ENCODE results near the gene ARMC6. TPM values are rescaled to one million over a fixed set of nuclear protein-coding genes. Genes with fewer than 3 reads are reported as not detected.

Gene ARMC6
- total and polyA plus RNA-seq, 2 experiments from 2014 or later, result 23.9 to 45.0 TPM

- no peaks in the 10 kb centered on the region for H3K9me2 ChIP-seq (ENCODE audit: insufficient read depth)
- no peaks in the 10 kb centered on the region for H3K9me3 ChIP-seq (ENCODE audit: low read depth)
- no peak overlapping the region for H2AFZ ChIP-seq
- H3K4me2 ChIP-seq (ENCODE audit: unreplicated experiment), result no peak overlapping the region
- no peak overlapping the region for H3K4me3 ChIP-seq
- no peak overlapping the region for H3K9ac ChIP-seq
- H4K20me1 ChIP-seq (ENCODE audit: insufficient read depth), result no peaks in the 10 kb centered on the region
- H3K79me2 ChIP-seq (ENCODE audit: insufficient read depth), result no peaks in the 10 kb centered on the region
- H3K4me1 ChIP-seq (ENCODE audit: insufficient read depth), result peaks cover 8% of the 10 kb centered on the region
- WGBS, 2 experiments (ENCODE audit: low coverage in 1 of 2, low lambda C conversion rate in 2 of 2, missing lambda C conversion rate in 2 of 2), result 35 to 37% methylated on average over 11 of the region's 11 CpGs
- no peaks in the 10 kb centered on the region for H3K36me3 ChIP-seq (ENCODE audit: low read depth)
- no peak overlapping the region for H3K27ac ChIP-seq
- H3F3A ChIP-seq (ENCODE audit: insufficient read depth), result no peaks in the 10 kb centered on the region
- H3K27me3 ChIP-seq (replicated peaks; ENCODE audit: insufficient read depth), result no peaks in the 10 kb centered on the region
- DNase-seq, result no peak
- no peak for TF ChIP-seq EZH2 (IDR thresholded peaks at IDR 0.05; ENCODE audit: insufficient read depth, poor library complexity, severe bottlenecking)
- TF ChIP-seq EZH2phosphoT487 (IDR thresholded peaks at IDR 0.05; ENCODE audit: insufficient read depth, low read depth), result no peak
- in situ Hi-C loops (cut with MboI), result no loop called here
These were observed 35.6 kb downstream of the ARMC6 start for GRCh38 chr19:19068659-19069654.

GRCh38 chr19:19071897-19072296, 38.5 kb downstream of the ARMC6 start:
- no peaks in the 10 kb centered on the region for H3K79me2 ChIP-seq (ENCODE audit: insufficient read depth)
- H3K9ac ChIP-seq, result no peak overlapping the region
- H3K36me3 ChIP-seq (ENCODE audit: low read depth), result no peaks in the 10 kb centered on the region
- H3K9me2 ChIP-seq (ENCODE audit: insufficient read depth), result no peaks in the 10 kb centered on the region
- no peaks in the 10 kb centered on the region for H3K9me3 ChIP-seq (ENCODE audit: low read depth)
- H3K27ac ChIP-seq, result no peak overlapping the region
- H3F3A ChIP-seq (ENCODE audit: insufficient read depth), result no peaks in the 10 kb centered on the region
- no peaks in the 10 kb centered on the region for H3K4me1 ChIP-seq (ENCODE audit: insufficient read depth)
- in situ Hi-C loops (cut with MboI), result no loop called here
- H3K27me3 ChIP-seq (replicated peaks; ENCODE audit: insufficient read depth), result no peaks in the 10 kb centered on the region
- no peak overlapping the region for H3K4me2 ChIP-seq (ENCODE audit: unreplicated experiment)
- WGBS, 2 experiments (ENCODE audit: low coverage in 1 of 2, low lambda C conversion rate in 2 of 2, missing lambda C conversion rate in 2 of 2), result 88 to 90% methylated on average over 8 of the region's 8 CpGs
- no peak overlapping the region for H2AFZ ChIP-seq
- TF ChIP-seq EZH2phosphoT487 (IDR thresholded peaks at IDR 0.05; ENCODE audit: insufficient read depth, low read depth) (no peak), EZH2 (IDR thresholded peaks at IDR 0.05; ENCODE audit: insufficient read depth, poor library complexity, severe bottlenecking) (no peak)
- no peak overlapping the region for H3K4me3 ChIP-seq
- no peaks in the 10 kb centered on the region for H4K20me1 ChIP-seq (ENCODE audit: insufficient read depth)
- DNase-seq, result no peak

GRCh38 chr19:19074196-19074882, 40.9 kb downstream of the ARMC6 start:
- in situ Hi-C loops (cut with MboI), result no loop called here
- Histone ChIP-seq H4K20me1 (ENCODE audit: insufficient read depth) (no peaks in the 10 kb centered on the region), H3K4me3 (no peak overlapping the region), H3F3A (ENCODE audit: insufficient read depth) (no peaks in the 10 kb centered on the region), H2AFZ (no peak overlapping the region), H3K4me1 (ENCODE audit: insufficient read depth) (no peaks in the 10 kb centered on the region), H3K79me2 (ENCODE audit: insufficient read depth) (no peaks in the 10 kb centered on the region), H3K36me3 (ENCODE audit: low read depth) (no peaks in the 10 kb centered on the region), H3K27ac (no peak overlapping the region), H3K9ac (no peak overlapping the region), H3K27me3 (replicated peaks; ENCODE audit: insufficient read depth) (no peaks in the 10 kb centered on the region), H3K4me2 (ENCODE audit: unreplicated experiment) (no peak overlapping the region), H3K9me3 (ENCODE audit: low read depth) (no peaks in the 10 kb centered on the region), H3K9me2 (ENCODE audit: insufficient read depth) (no peaks in the 10 kb centered on the region)
- WGBS, 2 experiments (ENCODE audit: low coverage in 1 of 2, low lambda C conversion rate in 2 of 2, missing lambda C conversion rate in 2 of 2), result 72% methylated on average over 13 of the region's 13 CpGs
- TF ChIP-seq EZH2 (IDR thresholded peaks at IDR 0.05; ENCODE audit: insufficient read depth, poor library complexity, severe bottlenecking), result no peak
- no peak for TF ChIP-seq EZH2phosphoT487 (IDR thresholded peaks at IDR 0.05; ENCODE audit: insufficient read depth, low read depth)
- DNase-seq, result no peak

GRCh38 chr19:19075126-19075525, 41.7 kb downstream of the ARMC6 start:
- Histone ChIP-seq H3K4me3 (no peak overlapping the region), H3K27ac (no peak overlapping the region), H3K9ac (no peak overlapping the region), H3K9me3 (ENCODE audit: low read depth) (no peaks in the 10 kb centered on the region), H3F3A (ENCODE audit: insufficient read depth) (no peaks in the 10 kb centered on the region), H3K9me2 (ENCODE audit: insufficient read depth) (no peaks in the 10 kb centered on the region), H4K20me1 (ENCODE audit: insufficient read depth) (no peaks in the 10 kb centered on the region), H3K4me1 (ENCODE audit: insufficient read depth) (no peaks in the 10 kb centered on the region), H3K79me2 (ENCODE audit: insufficient read depth) (no peaks in the 10 kb centered on the region), H2AFZ (no peak overlapping the region), H3K4me2 (ENCODE audit: unreplicated experiment) (no peak overlapping the region), H3K27me3 (replicated peaks; ENCODE audit: insufficient read depth) (no peaks in the 10 kb centered on the region), H3K36me3 (ENCODE audit: low read depth) (no peaks in the 10 kb centered on the region)
- WGBS, 2 experiments (ENCODE audit: low coverage in 1 of 2, low lambda C conversion rate in 2 of 2, missing lambda C conversion rate in 2 of 2), result 86 to 91% methylated on average over 8 of the region's 8 CpGs
- in situ Hi-C loops (cut with MboI), result no loop called here
- no peak for DNase-seq
- TF ChIP-seq EZH2 (IDR thresholded peaks at IDR 0.05; ENCODE audit: insufficient read depth, poor library complexity, severe bottlenecking) (no peak), EZH2phosphoT487 (IDR thresholded peaks at IDR 0.05; ENCODE audit: insufficient read depth, low read depth) (no peak)

All from GM23248 (cell line).